ENCODE data around the gene ANKRD23.

- TF ChIP-seq CTCF (IDR thresholded peaks at IDR 0.05) (peak in 1 of 12 donors; percentile 4), POLR2A (IDR thresholded peaks at IDR 0.05) (no peak)
Measured at GRCh38 chr2:96864343-96865091, 20.7 kb upstream of the ANKRD23 start.

All from heart left ventricle (tissue), 13 donors.